ENCODE data around the gene ZIC4. TPM values are rescaled to one million over a fixed set of nuclear protein-coding genes. Genes with fewer than 3 reads are reported as not detected.

Gene ZIC4
- total RNA-seq, 2 experiments from 2014 or later, result not detected

- Mint-ChIP-seq H3K4me1 (ENCODE audit: low read depth) (no peaks in the 10 kb centered on the region), H3K9me3 (ENCODE audit: insufficient read depth) (peaks cover 3% of the 10 kb centered on the region), H3K36me3 (ENCODE audit: low read depth) (peaks cover 8% of the 10 kb centered on the region), H3K27ac (no peak overlapping the region), H3K27me3 (ENCODE audit: low read depth) (peaks cover 54% of the 10 kb centered on the region), H3K4me3 (no peak overlapping the region)
- ChIA-PET CTCF (no interaction called here), POLR2A (no interaction called here)
- ATAC-seq, result no peak
- DNase-seq, result no peak
Measured at GRCh38 chr3:147398813-147399534, 7.4 kb downstream of the ZIC4 start.

- CTCF ChIA-PET, result no interaction called here
- H3K27ac Mint-ChIP-seq, result peak overlapping the region; percentile 7
- POLR2A ChIA-PET, result no interaction called here
Measured at GRCh38 chr3:147397875-147398812, 8.2 kb downstream of the ZIC4 start.

GRCh38 chr3:147397155-147397874 is 9.0 kb downstream of the ZIC4 start:
- Mint-ChIP-seq H3K4me1 (ENCODE audit: low read depth) (no peaks in the 10 kb centered on the region), H3K4me3 (no peak overlapping the region), H3K27me3 (ENCODE audit: low read depth) (peaks cover 58% of the 10 kb centered on the region), H3K9me3 (ENCODE audit: insufficient read depth) (peaks cover 3% of the 10 kb centered on the region), H3K36me3 (ENCODE audit: low read depth) (peaks cover 12% of the 10 kb centered on the region), H3K27ac (peak overlapping the region; percentile 7)
- ChIA-PET POLR2A (no interaction called here), CTCF (no interaction called here)
- DNase-seq, result no peak
- no peak for ATAC-seq

More at GRCh38 chr3:147397875-147398812, 8.2 kb downstream of the ZIC4 start:
- no peak overlapping the region for H3K4me3 Mint-ChIP-seq
- H3K27me3 Mint-ChIP-seq (ENCODE audit: low read depth), result peaks cover 52% of the 10 kb centered on the region
- DNase-seq (no peak), ATAC-seq (no peak)
- H3K4me1 Mint-ChIP-seq (ENCODE audit: low read depth), result no peaks in the 10 kb centered on the region
- peaks cover 10% of the 10 kb centered on the region for H3K36me3 Mint-ChIP-seq (ENCODE audit: low read depth)
- H3K9me3 Mint-ChIP-seq (ENCODE audit: insufficient read depth), result peaks cover 3% of the 10 kb centered on the region

GRCh38 chr3:147396712-147397046 is 9.7 kb downstream of the ZIC4 start:
- ATAC-seq (no peak), DNase-seq (no peak)
- Mint-ChIP-seq H3K4me1 (ENCODE audit: low read depth) (no peaks in the 10 kb centered on the region), H3K27me3 (ENCODE audit: low read depth) (peaks cover 55% of the 10 kb centered on the region), H3K36me3 (ENCODE audit: low read depth) (peaks cover 12% of the 10 kb centered on the region), H3K4me3 (no peak overlapping the region), H3K27ac (no peak overlapping the region), H3K9me3 (ENCODE audit: insufficient read depth) (peaks cover 3% of the 10 kb centered on the region)
- CTCF ChIA-PET, result no interaction called here
- POLR2A ChIA-PET, result no interaction called here

- H3K27ac Mint-ChIP-seq, result no peak overlapping the region
- ChIA-PET CTCF (no interaction called here), POLR2A (no interaction called here)
- H3K4me1 Mint-ChIP-seq (ENCODE audit: low read depth), result no peaks in the 10 kb centered on the region
- peaks cover 3% of the 10 kb centered on the region for H3K9me3 Mint-ChIP-seq (ENCODE audit: insufficient read depth)
- no peak overlapping the region for H3K4me3 Mint-ChIP-seq
- no peak for ATAC-seq
- peaks cover 14% of the 10 kb centered on the region for H3K36me3 Mint-ChIP-seq (ENCODE audit: low read depth)
- DNase-seq, result no peak
- H3K27me3 Mint-ChIP-seq (ENCODE audit: low read depth), result peaks cover 57% of the 10 kb centered on the region
Measured at GRCh38 chr3:147395899-147396711, 10.2 kb downstream of the ZIC4 start.

GRCh38 chr3:147394884-147395225 is 11.5 kb downstream of the ZIC4 start:
- DNase-seq (no peak), ATAC-seq (no peak)
- Mint-ChIP-seq H3K4me1 (ENCODE audit: low read depth) (no peaks in the 10 kb centered on the region), H3K4me3 (no peak overlapping the region), H3K27me3 (ENCODE audit: low read depth) (peaks cover 61% of the 10 kb centered on the region), H3K36me3 (ENCODE audit: low read depth) (peaks cover 15% of the 10 kb centered on the region), H3K27ac (no peak overlapping the region), H3K9me3 (ENCODE audit: insufficient read depth) (peaks cover 3% of the 10 kb centered on the region)
- CTCF ChIA-PET, result no interaction called here
- POLR2A ChIA-PET, result no interaction called here

- Mint-ChIP-seq H3K4me3 (no peak overlapping the region), H3K27ac (peak overlapping the region; percentile 52), H3K9me3 (ENCODE audit: insufficient read depth) (peaks cover 3% of the 10 kb centered on the region), H3K4me1 (ENCODE audit: low read depth) (no peaks in the 10 kb centered on the region), H3K27me3 (ENCODE audit: low read depth) (peaks cover 62% of the 10 kb centered on the region), H3K36me3 (ENCODE audit: low read depth) (peaks cover 15% of the 10 kb centered on the region)
- CTCF ChIA-PET, result no interaction called here
- DNase-seq (no peak), ATAC-seq (no peak)
- POLR2A ChIA-PET, result no interaction called here
Measured at GRCh38 chr3:147393943-147394883, 12.1 kb downstream of the ZIC4 start.

- Mint-ChIP-seq H3K4me1 (ENCODE audit: low read depth) (no peaks in the 10 kb centered on the region), H3K4me3 (no peak overlapping the region), H3K36me3 (ENCODE audit: low read depth) (peaks cover 15% of the 10 kb centered on the region), H3K27ac (no peak overlapping the region), H3K9me3 (ENCODE audit: insufficient read depth) (peaks cover 9% of the 10 kb centered on the region), H3K27me3 (ENCODE audit: low read depth) (peaks cover 65% of the 10 kb centered on the region)
- ChIA-PET CTCF (no interaction called here), POLR2A (no interaction called here)
- DNase-seq, result no peak
- ATAC-seq, result no peak
Measured at GRCh38 chr3:147393261-147393942, 12.9 kb downstream of the ZIC4 start.

GRCh38 chr3:147392625-147392946 is 13.8 kb downstream of the ZIC4 start:
- Mint-ChIP-seq H3K4me3 (peak overlapping the region; percentile 25), H3K36me3 (ENCODE audit: low read depth) (peaks cover 12% of the 10 kb centered on the region), H3K27ac (no peak overlapping the region), H3K4me1 (ENCODE audit: low read depth) (no peaks in the 10 kb centered on the region), H3K9me3 (ENCODE audit: insufficient read depth) (peaks cover 12% of the 10 kb centered on the region), H3K27me3 (ENCODE audit: low read depth) (peaks cover 65% of the 10 kb centered on the region)
- POLR2A ChIA-PET, result no interaction called here
- CTCF ChIA-PET, result no interaction called here
- ATAC-seq, result no peak
- DNase-seq, result no peak

GRCh38 chr3:147391781-147392624 is 14.3 kb downstream of the ZIC4 start:
- Mint-ChIP-seq H3K27ac (peak overlapping the region; percentile 46), H3K36me3 (ENCODE audit: low read depth) (peaks cover 9% of the 10 kb centered on the region), H3K27me3 (ENCODE audit: low read depth) (peaks cover 65% of the 10 kb centered on the region), H3K4me1 (ENCODE audit: low read depth) (no peaks in the 10 kb centered on the region), H3K9me3 (ENCODE audit: insufficient read depth) (peaks cover 9% of the 10 kb centered on the region), H3K4me3 (peak overlapping the region; percentile 25)
- CTCF ChIA-PET, result no interaction called here
- ATAC-seq, result no peak
- POLR2A ChIA-PET, result no interaction called here
- no peak for DNase-seq

All from activated CD8-positive, alpha-beta T cell treated with anti-CD3 and anti-CD28 coated beads, Interleukin-2, amount 10 ng/mL, durations not matched to agents 7 days and 5 days (primary cell).